AG04450 (cell line): ENCODE results near the gene GRIA1. TPM values are rescaled to one million over a fixed set of nuclear protein-coding genes. Genes with fewer than 3 reads are reported as not detected.

Experiments used
- CTCF ChIA-PET: fragments of 300-600, 350-600 bp; formaldehyde crosslinking; extraction: SDS; loops from one replicate; lab custom pipeline; 2022; ENCODE audit warnings: antibody characterized with exemption, inconsistent platforms; lab: Charles Lee
- POLR2A ChIA-PET: fragments of 350-600 bp; formaldehyde crosslinking; extraction: SDS; loops from one replicate; lab custom pipeline; 2021; ENCODE audit warnings: antibody characterized with exemption, inconsistent platforms; lab: Yijun Ruan, JAX
- DNase-seq: peaks from one replicate; pipeline ENCODE4 v3.0.0-alpha.2; 2011; ENCODE audit warnings: low read depth, low spot score
- H3K27ac ChIP-seq: one replicate; pipeline ENCODE4 v1.5.1; 2012; ENCODE audit warnings: low read depth, low read length, control low read depth
- H3K27me3 ChIP-seq: one replicate; pipeline ENCODE4 v1.6.0; 2012; ENCODE audit warnings: low read length; ENCODE audit not compliant: control insufficient read depth, insufficient read depth
- H3K4me3 ChIP-seq: 2 replicates; pipeline ENCODE4 v1.5.1; 2011; ENCODE audit warnings: mild to moderate bottlenecking, low read depth, low read length, control low read depth
- H3K9me3 ChIP-seq: 2 replicates; pipeline ENCODE4 v1.5.1; 2012; ENCODE audit warnings: low read length; ENCODE audit not compliant: control insufficient read depth, insufficient read depth
- CTCF ChIP-seq: IDR thresholded peaks from 2 replicates; pipeline ENCODE4 v1.5.1; 2011; ENCODE audit warnings: low read depth, low read length, control low read depth, inconsistent platforms
- polyA plus RNA-seq: library from polyadenylated mRNA; depleted of rRNA; stranded (reverse); fragments of >200 nt; gene quantifications from 2 replicates; pipeline ENCODE4 v1.2.3, GENCODE V29; 2011

Gene GRIA1
- polyA plus RNA-seq, 1 experiment, result 0.42 TPM

GRCh38 chr5:153793699-153794098 lies 303.2 kb downstream of the GRIA1 start:
- ChIA-PET CTCF (no interaction called here), POLR2A (no interaction called here)
- Histone ChIP-seq H3K9me3 (no peaks in the 10 kb centered on the region), H3K27me3 (no peaks in the 10 kb centered on the region), H3K4me3 (no peak overlapping the region), H3K27ac (no peak overlapping the region)
- DNase-seq, result no peak
- TF ChIP-seq CTCF, result no peak

GRCh38 chr5:153794327-153794726 lies 303.9 kb downstream of the GRIA1 start:
- no peak for TF ChIP-seq CTCF
- CTCF ChIA-PET, result no interaction called here
- no peaks in the 10 kb centered on the region for H3K27me3 ChIP-seq
- H3K27ac ChIP-seq, result no peak overlapping the region
- POLR2A ChIA-PET, result no interaction called here
- DNase-seq, result no peak
- no peaks in the 10 kb centered on the region for H3K9me3 ChIP-seq
- no peak overlapping the region for H3K4me3 ChIP-seq

- no peak overlapping the region for H3K4me3 ChIP-seq
- ChIA-PET CTCF (no interaction called here), POLR2A (no interaction called here)
- no peaks in the 10 kb centered on the region for H3K27me3 ChIP-seq
- no peak for TF ChIP-seq CTCF
- DNase-seq, result no peak
- no peak overlapping the region for H3K27ac ChIP-seq
- no peaks in the 10 kb centered on the region for H3K9me3 ChIP-seq
These were observed 306.1 kb downstream of the GRIA1 start for GRCh38 chr5:153796527-153796926.

- ChIA-PET CTCF (interaction anchor here (1.2 kb wide), 1 partner anchor 167 kb away, joined by 3 read pairs; no protein-coding TSS in a partner anchor), POLR2A (no interaction called here)
These were observed 307.0 kb downstream of the GRIA1 start for GRCh38 chr5:153797484-153797883.

GRCh38 chr5:153798830-153799229 lies 308.4 kb downstream of the GRIA1 start:
- no peaks in the 10 kb centered on the region for H3K9me3 ChIP-seq
- TF ChIP-seq CTCF, result no peak
- no peak overlapping the region for H3K27ac ChIP-seq
- CTCF ChIA-PET, result no interaction called here
- DNase-seq, result no peak
- POLR2A ChIA-PET, result no interaction called here
- no peaks in the 10 kb centered on the region for H3K27me3 ChIP-seq
- H3K4me3 ChIP-seq, result no peak overlapping the region

More at GRCh38 chr5:153797484-153797883, 307.0 kb downstream of the GRIA1 start:
- DNase-seq, result no peak
- Histone ChIP-seq H3K27ac (no peak overlapping the region), H3K9me3 (no peaks in the 10 kb centered on the region), H3K4me3 (no peak overlapping the region), H3K27me3 (no peaks in the 10 kb centered on the region)
- no peak for TF ChIP-seq CTCF
